ENCODE data around the gene DEXI. TPM values are rescaled to one million over a fixed set of nuclear protein-coding genes. Genes with fewer than 3 reads are reported as not detected.

The DEXI gene
- total and polyA plus RNA-seq, 2 experiments from 2014 or later, result 42.1 to 101 TPM

DNA sequence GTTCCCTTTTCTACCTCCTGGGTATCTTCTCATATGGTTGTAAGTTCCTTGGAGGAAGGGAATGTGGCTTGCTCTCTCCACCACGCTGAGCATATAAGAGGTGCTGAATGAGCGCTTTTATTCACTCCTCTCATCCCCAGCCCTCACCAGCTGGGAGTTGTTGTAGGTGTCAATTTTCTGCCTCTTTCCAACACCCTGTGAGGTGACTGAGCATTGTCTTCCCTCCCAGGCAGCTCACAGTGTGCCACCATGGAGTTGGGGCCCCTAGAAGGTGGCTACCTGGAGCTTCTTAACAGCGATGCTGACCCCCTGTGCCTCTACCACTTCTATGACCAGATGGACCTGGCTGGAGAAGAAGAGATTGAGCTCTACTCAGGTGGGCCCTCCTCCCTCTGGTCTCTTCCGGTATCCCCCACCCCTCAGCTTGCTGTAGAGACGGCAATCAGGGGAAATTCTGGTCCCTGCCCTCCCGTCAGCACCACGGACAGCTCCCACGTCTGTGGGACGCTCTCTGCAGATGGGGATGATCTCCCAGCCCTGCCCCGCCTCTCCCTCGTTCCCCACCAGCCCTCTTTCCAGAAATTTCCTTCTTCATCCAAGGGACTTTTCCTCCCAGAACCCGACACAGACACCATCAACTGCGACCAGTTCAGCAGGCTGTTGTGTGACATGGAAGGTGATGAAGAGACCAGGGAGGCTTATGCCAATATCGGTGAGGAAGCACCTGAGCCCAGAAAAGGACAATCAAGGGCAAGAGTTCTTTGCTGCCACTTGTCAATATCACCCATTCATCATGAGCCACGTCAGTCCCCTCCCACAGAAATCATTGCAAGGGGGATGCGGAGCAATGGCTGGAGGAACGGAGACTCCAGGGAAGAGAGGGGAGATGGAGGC is 47.0 kb downstream of the DEXI start:
- Histone ChIP-seq H3K4me1 (ENCODE audit: insufficient read depth) (no peaks in the 10 kb centered on the region), H3K36me3 (ENCODE audit: low read depth) (no peaks in the 10 kb centered on the region), H3K9me2 (ENCODE audit: insufficient read depth) (no peaks in the 10 kb centered on the region), H3K27ac (no peak overlapping the region), H3F3A (ENCODE audit: insufficient read depth) (no peaks in the 10 kb centered on the region), H3K4me2 (ENCODE audit: unreplicated experiment) (no peak overlapping the region), H3K27me3 (replicated peaks; ENCODE audit: insufficient read depth) (0 out of 2 replicates have a peak, but pooled peaks cover 3% of the 10 kb centered on the region), H3K79me2 (ENCODE audit: insufficient read depth) (no peaks in the 10 kb centered on the region), H3K9ac (no peak overlapping the region), H3K9me3 (ENCODE audit: low read depth) (no peaks in the 10 kb centered on the region), H4K20me1 (ENCODE audit: insufficient read depth) (no peaks in the 10 kb centered on the region), H3K4me3 (no peak overlapping the region), H2AFZ (no peak overlapping the region)
- in situ Hi-C loops (cut with MboI), result no loop called here
- peak; percentile 58 for DNase-seq
- no peak for TF ChIP-seq EZH2phosphoT487 (IDR thresholded peaks at IDR 0.05; ENCODE audit: insufficient read depth, low read depth)
- no peak for TF ChIP-seq EZH2 (IDR thresholded peaks at IDR 0.05; ENCODE audit: insufficient read depth, poor library complexity, severe bottlenecking)
- WGBS, 2 experiments (ENCODE audit: low coverage in 1 of 2, low lambda C conversion rate in 2 of 2, missing lambda C conversion rate in 2 of 2), result 31 to 34% methylated on average over 16 to 17 of the region's 17 CpGs

GRCh38 chr16:10892782-10893318 is 49.4 kb downstream of the DEXI start:
- no peaks in the 10 kb centered on the region for H3F3A ChIP-seq (ENCODE audit: insufficient read depth)
- H3K9ac ChIP-seq, result no peak overlapping the region
- in situ Hi-C loops (cut with MboI), result no loop called here
- H3K4me3 ChIP-seq, result no peak overlapping the region
- H2AFZ ChIP-seq, result no peak overlapping the region
- H3K4me1 ChIP-seq (ENCODE audit: insufficient read depth), result no peaks in the 10 kb centered on the region
- H4K20me1 ChIP-seq (ENCODE audit: insufficient read depth), result no peaks in the 10 kb centered on the region
- H3K27ac ChIP-seq, result no peak overlapping the region
- peaks cover 8% of the 10 kb centered on the region; the same call in 1 of the 2 replicates for H3K27me3 ChIP-seq (replicated peaks; ENCODE audit: insufficient read depth)
- no peaks in the 10 kb centered on the region for H3K79me2 ChIP-seq (ENCODE audit: insufficient read depth)
- H3K4me2 ChIP-seq (ENCODE audit: unreplicated experiment), result no peak overlapping the region
- TF ChIP-seq EZH2phosphoT487 (IDR thresholded peaks at IDR 0.05; ENCODE audit: insufficient read depth, low read depth), result no peak
- no peak for TF ChIP-seq EZH2 (IDR thresholded peaks at IDR 0.05; ENCODE audit: insufficient read depth, poor library complexity, severe bottlenecking)
- DNase-seq, result no peak
- no peaks in the 10 kb centered on the region for H3K9me3 ChIP-seq (ENCODE audit: low read depth)
- WGBS, 2 experiments (ENCODE audit: low coverage in 1 of 2, low lambda C conversion rate in 2 of 2, missing lambda C conversion rate in 2 of 2), result 44 to 45% methylated on average over 5 of the region's 5 CpGs
- H3K36me3 ChIP-seq (ENCODE audit: low read depth), result no peaks in the 10 kb centered on the region
- no peaks in the 10 kb centered on the region for H3K9me2 ChIP-seq (ENCODE audit: insufficient read depth)

DNA sequence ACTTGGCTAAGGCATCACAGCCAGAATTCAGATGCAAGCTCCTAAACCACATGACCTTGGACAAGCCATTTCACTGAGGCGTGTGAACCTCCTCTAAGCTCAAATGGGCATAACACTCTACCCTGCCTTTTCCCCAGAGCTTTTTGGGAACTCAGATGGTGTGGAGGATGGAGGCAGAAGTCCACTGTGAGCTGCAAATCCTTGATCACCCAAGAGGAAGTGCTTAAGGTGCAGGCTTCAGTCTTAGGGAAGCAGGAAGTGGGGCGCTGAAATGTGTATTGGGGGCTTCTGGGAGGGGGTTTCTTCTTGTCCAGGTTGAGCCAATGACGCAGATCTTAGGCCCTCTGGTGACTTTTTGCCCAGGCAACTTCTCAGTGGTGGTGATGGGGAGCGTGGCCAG is 52.4 kb downstream of the DEXI start:
- in situ Hi-C loops (cut with MboI), result no loop called here
- TF ChIP-seq EZH2 (IDR thresholded peaks at IDR 0.05; ENCODE audit: insufficient read depth, poor library complexity, severe bottlenecking) (no peak), EZH2phosphoT487 (IDR thresholded peaks at IDR 0.05; ENCODE audit: insufficient read depth, low read depth) (no peak)
- Histone ChIP-seq H3K9me2 (ENCODE audit: insufficient read depth) (no peaks in the 10 kb centered on the region), H2AFZ (no peak overlapping the region), H3K9ac (no peak overlapping the region), H3K27ac (no peak overlapping the region), H4K20me1 (ENCODE audit: insufficient read depth) (no peaks in the 10 kb centered on the region), H3F3A (ENCODE audit: insufficient read depth) (no peaks in the 10 kb centered on the region), H3K4me1 (ENCODE audit: insufficient read depth) (no peaks in the 10 kb centered on the region), H3K4me2 (ENCODE audit: unreplicated experiment) (no peak overlapping the region), H3K27me3 (replicated peaks; ENCODE audit: insufficient read depth) (peaks cover 8% of the 10 kb centered on the region; the same call in 1 of the 2 replicates), H3K79me2 (ENCODE audit: insufficient read depth) (no peaks in the 10 kb centered on the region), H3K4me3 (no peak overlapping the region), H3K9me3 (ENCODE audit: low read depth) (no peaks in the 10 kb centered on the region), H3K36me3 (ENCODE audit: low read depth) (no peaks in the 10 kb centered on the region)
- WGBS, 2 experiments (ENCODE audit: low coverage in 1 of 2, low lambda C conversion rate in 2 of 2, missing lambda C conversion rate in 2 of 2), result 63 to 66% methylated on average over 4 of the region's 4 CpGs
- no peak for DNase-seq

DNA sequence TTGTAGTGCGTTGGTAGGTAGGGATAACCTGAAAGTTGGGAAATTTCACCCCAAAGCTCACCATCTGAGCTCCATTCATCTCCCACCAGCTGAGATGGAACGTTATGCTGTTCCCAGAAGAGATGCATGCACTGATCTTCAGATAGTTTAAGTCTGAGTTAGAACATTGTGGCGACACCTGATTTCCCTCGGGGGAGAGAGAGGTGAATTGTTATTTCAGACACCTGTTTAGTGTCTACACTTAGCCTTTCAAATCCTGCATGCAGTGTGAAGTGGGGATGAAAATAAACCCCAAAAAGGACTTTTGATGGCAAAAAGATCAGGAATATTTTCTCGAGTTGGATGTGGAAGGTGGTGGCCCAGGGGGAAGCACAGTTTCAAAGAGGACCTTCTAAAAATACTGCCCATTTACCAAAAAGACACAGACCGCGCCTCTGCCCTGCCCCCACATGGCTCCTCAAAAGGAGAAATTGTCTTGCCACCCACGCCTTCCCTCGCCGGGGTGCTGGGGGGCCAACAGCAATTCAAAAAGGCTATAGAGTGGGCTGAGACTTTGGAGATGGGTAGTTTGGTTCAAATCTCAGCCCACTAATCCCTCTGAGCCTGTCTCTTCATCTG is 53.8 kb downstream of the DEXI start:
- Histone ChIP-seq H3K4me3 (no peak overlapping the region), H3K9ac (no peak overlapping the region), H3K27me3 (replicated peaks; ENCODE audit: insufficient read depth) (peaks cover 15% of the 10 kb centered on the region), H3K4me2 (ENCODE audit: unreplicated experiment) (no peak overlapping the region), H3F3A (ENCODE audit: insufficient read depth) (no peaks in the 10 kb centered on the region), H3K9me2 (ENCODE audit: insufficient read depth) (no peaks in the 10 kb centered on the region), H4K20me1 (ENCODE audit: insufficient read depth) (no peaks in the 10 kb centered on the region), H3K36me3 (ENCODE audit: low read depth) (no peaks in the 10 kb centered on the region), H3K9me3 (ENCODE audit: low read depth) (no peaks in the 10 kb centered on the region), H3K79me2 (ENCODE audit: insufficient read depth) (no peaks in the 10 kb centered on the region), H3K4me1 (ENCODE audit: insufficient read depth) (no peaks in the 10 kb centered on the region), H3K27ac (no peak overlapping the region), H2AFZ (no peak overlapping the region)
- 50 to 51% methylated on average over 10 of the region's 10 CpGs for WGBS, 2 experiments (ENCODE audit: low coverage in 1 of 2, low lambda C conversion rate in 2 of 2, missing lambda C conversion rate in 2 of 2)
- no peak for DNase-seq
- in situ Hi-C loops (cut with MboI), result no loop called here
- TF ChIP-seq EZH2 (IDR thresholded peaks at IDR 0.05; ENCODE audit: insufficient read depth, poor library complexity, severe bottlenecking), result no peak
- no peak for TF ChIP-seq EZH2phosphoT487 (IDR thresholded peaks at IDR 0.05; ENCODE audit: insufficient read depth, low read depth)

Data from GM23248 (cell line).